ENCODE results near the gene NCOA6. TPM values are rescaled to one million over a fixed set of nuclear protein-coding genes. Genes with fewer than 3 reads are reported as not detected.

NCOA6 gene
- total RNA-seq, 2 experiments from 2014 or later, result 15.7 to 17.2 TPM

- ChIA-PET POLR2A (interaction anchor here (1.1 to 1.7 kb wide), 2 partner anchors 69 to 355 kb away, joined by 3 to 4 read pairs; partner anchors contain the start of gene DYNLRB1), CTCF (interaction anchor here (0.6 to 6.4 kb wide), 8 partner anchors 9 to 214 kb away, joined by 3 to 94 read pairs (median 8); partner anchors contain the start of genes GSS and MYH7B)
- H3K4me3 Mint-ChIP-seq, result peak overlapping the region; percentile 79
- H3K9me3 Mint-ChIP-seq, result no peaks in the 10 kb centered on the region
- no peak for ATAC-seq
- peak overlapping the region; percentile 66 for H3K27ac Mint-ChIP-seq
- intact Hi-C loops (cut with micrococcal nuclease), result no loop called here
- H3K4me1 Mint-ChIP-seq (ENCODE audit: low read depth), result peaks cover 50% of the 10 kb centered on the region
- no peak for TF ChIP-seq CTCF (IDR thresholded peaks at IDR 0.05)
- DNase-seq, result no peak
- no peaks in the 10 kb centered on the region for H3K27me3 Mint-ChIP-seq
- H3K36me3 Mint-ChIP-seq (ENCODE audit: low read depth), result no peaks in the 10 kb centered on the region
These were observed 46.6 kb upstream of the NCOA6 start for GRCh38 chr20:34871966-34872621.

GRCh38 chr20:34871320-34871926, 46.0 kb upstream of the NCOA6 start:
- Mint-ChIP-seq H3K4me1 (ENCODE audit: low read depth) (peaks cover 47% of the 10 kb centered on the region), H3K27ac (no peak overlapping the region), H3K9me3 (no peaks in the 10 kb centered on the region), H3K27me3 (no peaks in the 10 kb centered on the region), H3K36me3 (ENCODE audit: low read depth) (no peaks in the 10 kb centered on the region), H3K4me3 (peak overlapping the region; percentile 79)
- POLR2A ChIA-PET, result interaction anchor here (1.1 to 1.7 kb wide), 2 partner anchors 70 to 355 kb away, joined by 3 to 4 read pairs; partner anchors contain the start of gene DYNLRB1
- DNase-seq (no peak), ATAC-seq (no peak)
- CTCF ChIA-PET, result interaction anchor here (0.6 to 6.4 kb wide), 2 partner anchors 12 to 86 kb away, joined by 3 to 94 read pairs; partner anchors contain the start of genes GSS and MYH7B
- intact Hi-C loops (cut with micrococcal nuclease), result no loop called here
- TF ChIP-seq CTCF (IDR thresholded peaks at IDR 0.05), result no peak

GRCh38 chr20:34864216-34864615, 38.8 kb upstream of the NCOA6 start:
- ChIA-PET POLR2A (interaction anchor here (0.7 to 0.8 kb wide), 2 partner anchors 20 to 40 kb away, joined by 3 read pairs; no protein-coding TSS in a partner anchor), CTCF (interaction anchor here (3.7 kb wide), 1 partner anchor 10 kb away, joined by 19 read pairs; the partner anchor contains the start of gene GGT7)
- Mint-ChIP-seq H3K27me3 (no peaks in the 10 kb centered on the region), H3K27ac (peak overlapping the region; percentile 6), H3K4me1 (ENCODE audit: low read depth) (no peaks in the 10 kb centered on the region), H3K9me3 (no peaks in the 10 kb centered on the region), H3K36me3 (ENCODE audit: low read depth) (no peaks in the 10 kb centered on the region), H3K4me3 (no peak overlapping the region)
- no peak for TF ChIP-seq CTCF (IDR thresholded peaks at IDR 0.05)
- DNase-seq (no peak), ATAC-seq (no peak)
- intact Hi-C loops (cut with micrococcal nuclease), result no loop called here

GRCh38 chr20:34863421-34863965, 38.0 kb upstream of the NCOA6 start:
- POLR2A ChIA-PET, result interaction anchor here (0.6 to 0.7 kb wide), 2 partner anchors 10 to 40 kb away, joined by 3 to 4 read pairs; no protein-coding TSS in a partner anchor
- CTCF ChIA-PET, result interaction anchor here (3.7 kb wide), 1 partner anchor 10 kb away, joined by 19 read pairs; the partner anchor contains the start of gene GGT7
- intact Hi-C loops (cut with micrococcal nuclease), result no loop called here
- TF ChIP-seq CTCF (IDR thresholded peaks at IDR 0.05), result no peak
- Mint-ChIP-seq H3K4me3 (no peak overlapping the region), H3K27ac (no peak overlapping the region), H3K36me3 (ENCODE audit: low read depth) (no peaks in the 10 kb centered on the region), H3K27me3 (no peaks in the 10 kb centered on the region), H3K4me1 (ENCODE audit: low read depth) (no peaks in the 10 kb centered on the region), H3K9me3 (no peaks in the 10 kb centered on the region)
- no peak for DNase-seq
- no peak for ATAC-seq

All from activated CD8-positive, alpha-beta T cell treated with anti-CD3 and anti-CD28 coated beads for 36 hours (primary cell).